H1 (cell line): ENCODE results near the gene MIER2. TPM values are rescaled to one million over a fixed set of nuclear protein-coding genes. Genes with fewer than 3 reads are reported as not detected.

ENCODE experiments used
- CTCF ChIA-PET: fragments of 300-600 bp; sonication (Branson Sonifier 250); formaldehyde crosslinking; loops from one replicate; lab custom pipeline; 2021; ENCODE audit not compliant: partially characterized antibody; lab: Charles Lee
- POLR2A ChIA-PET: fragments of 300-600 bp; sonication (Branson Sonifier 250); formaldehyde crosslinking; loops from one replicate; lab custom pipeline; 2021; ENCODE audit warnings: inconsistent platforms; ENCODE audit not compliant: partially characterized antibody; lab: Charles Lee
- DNase-seq, 2 experiments: peaks; one replicate each; pipeline versions ENCODE4 v3.0.0 to v3.0.0-alpha.2; 2010 to 2022; ENCODE audit warnings: low spot score in 2 of 2, low read depth in 1 of 2, mixed read lengths in 1 of 2
- FAIRE-seq: peaks from 2 replicates; lab custom pipeline; 2011; peaks lifted over from hg19 to GRCh38; lab: Jason Lieb, UNC
- H2AFZ ChIP-seq: 2 replicates; pipeline ENCODE4 v1.8.1; 2012; ENCODE audit warnings: low read length, inconsistent platforms
- H2AK5ac ChIP-seq: 2 replicates; pipeline ENCODE4 v1.6.1; 2013; ENCODE audit warnings: low read depth, low read length
- H2BK120ac ChIP-seq: replicated peaks from 2 replicates; pipeline ENCODE3; 2013; ENCODE audit warnings: low read depth, low read length, inconsistent platforms
- H2BK12ac ChIP-seq: 2 replicates; pipeline ENCODE4 v1.6.1; 2013; ENCODE audit warnings: low read depth, low read length
- H2BK15ac ChIP-seq: 2 replicates; pipeline ENCODE4 v1.6.1; 2013; ENCODE audit warnings: low read length
- H2BK20ac ChIP-seq: 2 replicates; pipeline ENCODE4 v1.6.1; 2013; ENCODE audit warnings: low read length
- H2BK5ac ChIP-seq: 2 replicates; pipeline ENCODE4 v1.6.1; 2013; ENCODE audit warnings: low read depth, low read length
- H3K14ac ChIP-seq: 2 replicates; pipeline ENCODE4 v1.6.1; 2013; ENCODE audit warnings: inconsistent platforms; ENCODE audit not compliant: insufficient read length
- H3K18ac ChIP-seq: 2 replicates; pipeline ENCODE4 v1.6.1; 2013; ENCODE audit warnings: low read length; ENCODE audit errors: extremely low read depth
- H3K23ac ChIP-seq: 2 replicates; pipeline ENCODE4 v1.6.1; 2013; ENCODE audit warnings: inconsistent platforms; ENCODE audit not compliant: insufficient read length
- H3K23me2 ChIP-seq: 2 replicates; pipeline ENCODE4 v1.6.1; 2013; ENCODE audit warnings: low read depth, low read length
- H3K27ac ChIP-seq: 2 replicates; pipeline ENCODE4 v1.6.1; 2011; ENCODE audit warnings: low read depth, low read length, inconsistent platforms
- H3K27me3 ChIP-seq, 4 experiments: replicated peaks in 1 of 4; 1 replicate in 1 of 4; 2 replicates in 3 of 4; pipeline versions ENCODE4 v1.6.1 to v1.8.1; 2011 to 2013; ENCODE audit warnings: low read length in 3 of 4, mild to moderate bottlenecking in 3 of 4, inconsistent platforms in 2 of 4, mixed read lengths in 2 of 4, moderate library complexity in 1 of 4; ENCODE audit not compliant: control insufficient read depth in 3 of 4, insufficient read depth in 3 of 4; ENCODE audit errors: extremely low read depth in 1 of 4
- H3K36me3 ChIP-seq, 4 experiments: 2 replicates each; pipeline versions ENCODE4 v1.6.1 to v1.8.1; 2011 to 2013; ENCODE audit warnings: mild to moderate bottlenecking in 4 of 4, low read length in 3 of 4, moderate library complexity in 2 of 4, control low read depth in 1 of 4, inconsistent platforms in 1 of 4; ENCODE audit not compliant: insufficient read depth in 4 of 4, control insufficient read depth in 2 of 4
- H3K4ac ChIP-seq: replicated peaks from 2 replicates; pipeline ENCODE3; 2013; ENCODE audit warnings: low read length, low read depth, mixed read lengths, inconsistent platforms; ENCODE audit not compliant: insufficient read length
- H3K4me1 ChIP-seq, 4 experiments: replicated peaks in 1 of 4; 1 replicate in 1 of 4; 2 replicates in 3 of 4; pipeline versions ENCODE4 v1.6.1 to v1.8.1; 2011 to 2013; ENCODE audit warnings: low read length in 3 of 4, inconsistent platforms in 2 of 4, mixed read lengths in 1 of 4; ENCODE audit not compliant: insufficient read depth in 4 of 4, control insufficient read depth in 3 of 4
- H3K4me2 ChIP-seq, 2 experiments: 2 replicates each; pipeline versions ENCODE4 v1.6.1 to v1.8.1; 2011 to 2013; ENCODE audit warnings: low read depth in 2 of 2, low read length in 2 of 2, control low read depth in 1 of 2, inconsistent platforms in 1 of 2, mild to moderate bottlenecking in 1 of 2; ENCODE audit not compliant: insufficient read depth in 1 of 2
- H3K4me3 ChIP-seq, 4 experiments: fragments of 200-600, 300-600 bp in 1 of 4; sonication (generic), shearing (Covaris generic), sonication (Bioruptor Twin) in 1 of 4; 2 replicates each; pipeline versions ENCODE4 v1.5.1 to v1.8.1; 2011 to 2016; ENCODE audit warnings: low read length in 4 of 4, low read depth in 3 of 4, control low read depth in 2 of 4, inconsistent platforms in 2 of 4, mild to moderate bottlenecking in 2 of 4, mixed read lengths in 1 of 4, moderate library complexity in 1 of 4; ENCODE audit not compliant: insufficient read depth in 2 of 4; ENCODE audit errors: extremely low read depth in 1 of 4
- H3K56ac ChIP-seq: replicated peaks from 2 replicates; pipeline ENCODE3; 2013; ENCODE audit warnings: low read depth, mild to moderate bottlenecking, mixed read lengths, low read length, inconsistent platforms; ENCODE audit not compliant: insufficient read length
- H3K79me1 ChIP-seq: 2 replicates; pipeline ENCODE4 v1.6.1; 2013; ENCODE audit warnings: low read depth, low read length, control low read depth
- H3K79me2 ChIP-seq, 2 experiments: 2 replicates each; pipeline versions ENCODE4 v1.6.1 to v1.8.1; 2012 to 2013; ENCODE audit warnings: low read length in 2 of 2, mild to moderate bottlenecking in 2 of 2, inconsistent platforms in 1 of 2; ENCODE audit not compliant: insufficient read depth in 2 of 2, control insufficient read depth in 1 of 2
- H3K9ac ChIP-seq, 4 experiments: replicated peaks in 1 of 4; 1 replicate in 1 of 4; 2 replicates in 3 of 4; pipeline versions ENCODE4 v1.6.1 to v1.8.1; 2011 to 2013; ENCODE audit warnings: low read depth in 3 of 4, low read length in 3 of 4, control low read depth in 2 of 4, mild to moderate bottlenecking in 2 of 4, moderate library complexity in 2 of 4, inconsistent platforms in 1 of 4; ENCODE audit errors: extremely low read depth in 1 of 4
- H3K9me3 ChIP-seq, 2 experiments: 2 replicates each; pipeline versions ENCODE4 v1.6.1 to v1.8.1; 2012 to 2013; ENCODE audit warnings: mild to moderate bottlenecking in 2 of 2, moderate library complexity in 2 of 2, control low read depth in 1 of 2, inconsistent platforms in 1 of 2, low read depth in 1 of 2, low read length in 1 of 2, mixed read lengths in 1 of 2; ENCODE audit not compliant: insufficient read depth in 2 of 2
- H4K20me1 ChIP-seq, 2 experiments: replicated peaks in 1 of 2; 2 replicates each; pipeline versions ENCODE3 to v1.8.1; 2011 to 2013; ENCODE audit warnings: inconsistent platforms in 2 of 2, low read length in 2 of 2, mild to moderate bottlenecking in 1 of 2; ENCODE audit not compliant: insufficient read depth in 2 of 2, control insufficient read depth in 1 of 2
- H4K5ac ChIP-seq: 2 replicates; pipeline ENCODE4 v1.6.1; 2013; ENCODE audit warnings: low read length, low read depth, mixed read lengths, inconsistent platforms; ENCODE audit not compliant: insufficient read length
- H4K8ac ChIP-seq: 2 replicates; pipeline ENCODE4 v1.8.0; 2013; ENCODE audit warnings: mild to moderate bottlenecking, moderate library complexity, low read length, inconsistent platforms; ENCODE audit not compliant: insufficient read depth; ENCODE audit errors: extremely low read depth
- H4K91ac ChIP-seq: replicated peaks from 2 replicates; pipeline ENCODE3; 2013; ENCODE audit warnings: low read length, mixed read lengths, inconsistent platforms; ENCODE audit not compliant: insufficient read length
- BACH1 ChIP-seq: IDR thresholded peaks from 2 replicates; pipeline ENCODE4 v1.6.1; 2012; ENCODE audit warnings: low read length, improper control_type of control experiment
- CBX8 ChIP-seq: fragments of 300-800, 300-1000 bp; sonication (generic); IDR thresholded peaks from 2 replicates; pipeline ENCODE4 v1.7.1; 2016; ENCODE audit warnings: low read depth, low read length, borderline replicate concordance
- JUND ChIP-seq: IDR thresholded peaks from 2 replicates; pipeline ENCODE4 v1.6.1; 2011; ENCODE audit warnings: mild to moderate bottlenecking, improper control_type of control experiment, low read length
- NRF1 ChIP-seq: IDR thresholded peaks from 2 replicates; pipeline ENCODE4 v1.6.1; 2011; ENCODE audit warnings: mild to moderate bottlenecking, low read depth, low read length, improper control_type of control experiment
- PHF8 ChIP-seq: fragments of 200-600 bp; sonication (generic); conservative IDR thresholded peaks from 2 replicates; pipeline ENCODE4 v1.7.1; 2012; ENCODE audit warnings: low read depth, mild to moderate bottlenecking, inconsistent platforms, low read length, moderate library complexity
- RXRA ChIP-seq: IDR thresholded peaks from 2 replicates; pipeline ENCODE4 v1.6.1; 2011; ENCODE audit warnings: low read depth, mild to moderate bottlenecking, low read length, moderate library complexity; ENCODE audit not compliant: insufficient read depth
- SAP30 ChIP-seq: fragments of 300-600 bp; sonication (generic); IDR thresholded peaks from 2 replicates; pipeline ENCODE4 v1.7.1; 2012; ENCODE audit warnings: low read length, moderate library complexity, mild to moderate bottlenecking, inconsistent platforms; ENCODE audit not compliant: insufficient read depth, insufficient replicate concordance
- SIN3A ChIP-seq, 2 experiments: IDR thresholded peaks in 1 of 2; conservative IDR thresholded peaks in 1 of 2; 2 replicates each; pipeline ENCODE4 v1.6.1; 2011 to 2012; ENCODE audit warnings: low read length in 2 of 2, improper control_type of control experiment in 1 of 2, low read depth in 1 of 2, mild to moderate bottlenecking in 1 of 2
- SP1 ChIP-seq: IDR thresholded peaks from 2 replicates; pipeline ENCODE4 v1.6.1; 2011; ENCODE audit warnings: low read depth, low read length
- SRF ChIP-seq: IDR thresholded peaks from 2 replicates; pipeline ENCODE4 v1.6.1; 2011; ENCODE audit warnings: mild to moderate bottlenecking, low read depth, low read length, moderate library complexity
- TAF1 ChIP-seq: IDR thresholded peaks from 2 replicates; pipeline ENCODE4 v1.6.1; 2011; ENCODE audit warnings: mild to moderate bottlenecking, low read depth, low read length
- whole genome bisulfite sequencing, 2 experiments: shearing (Covaris generic) in 1 of 2; methylation state at CpG; one replicate each; pipeline versions ENCODE4 v1.1.6 to v1.1.7; 2013 to 2015; ENCODE audit warnings: low lambda C conversion rate in 2 of 2, mixed read lengths in 2 of 2, inconsistent platforms in 1 of 2, low coverage in 1 of 2, missing lambda C conversion rate in 1 of 2; ENCODE audit not compliant: insufficient replicate concordance in 2 of 2, insufficient coverage in 1 of 2, insufficient read length in 1 of 2; ENCODE audit errors: extremely low coverage in 1 of 2, missing lambda C conversion rate in 1 of 2; 5-methylcytosine and 5-hydroxymethylcytosine counted together
- polyA plus RNA-seq, 7 experiments: library from polyadenylated mRNA; depleted of rRNA in 3 of 7; stranded (reverse) in 5 of 7; unstranded in 2 of 7; fragments of >200 nt in 5 of 7; fragments of 200-250 nt in 2 of 7; gene quantifications; 1 replicate in 5 of 7; 2 replicates in 1 of 7; 4 replicates in 1 of 7; pipeline versions ENCODE4 v1.2.1 to v1.2.3, GENCODE V29; 2011 to 2013; ENCODE audit warnings: missing spikeins in 2 of 7, mixed read lengths in 2 of 7
- total RNA-seq: library from RNA; stranded (reverse); fragmentation: NEBNext Ultra II Directional; extraction: Animal tissue kit (Norgen Biotek cat#: 25700); gene quantifications from 2 replicates; pipeline ENCODE4 v1.2.1, GENCODE V29; 2021
- TF ChIP-seq, protein P1 (sequence below): IDR thresholded peaks from 2 replicates; pipeline ENCODE4 v1.6.1; 2012; ENCODE audit warnings: low read length, inconsistent platforms

Gene MIER2
- total and polyA plus RNA-seq, 2 of the 8 experiments (the other 6 are each of a cell fraction or from before 2014, with no cell fraction given) = 30.3 to 48.3 TPM

DNA sequence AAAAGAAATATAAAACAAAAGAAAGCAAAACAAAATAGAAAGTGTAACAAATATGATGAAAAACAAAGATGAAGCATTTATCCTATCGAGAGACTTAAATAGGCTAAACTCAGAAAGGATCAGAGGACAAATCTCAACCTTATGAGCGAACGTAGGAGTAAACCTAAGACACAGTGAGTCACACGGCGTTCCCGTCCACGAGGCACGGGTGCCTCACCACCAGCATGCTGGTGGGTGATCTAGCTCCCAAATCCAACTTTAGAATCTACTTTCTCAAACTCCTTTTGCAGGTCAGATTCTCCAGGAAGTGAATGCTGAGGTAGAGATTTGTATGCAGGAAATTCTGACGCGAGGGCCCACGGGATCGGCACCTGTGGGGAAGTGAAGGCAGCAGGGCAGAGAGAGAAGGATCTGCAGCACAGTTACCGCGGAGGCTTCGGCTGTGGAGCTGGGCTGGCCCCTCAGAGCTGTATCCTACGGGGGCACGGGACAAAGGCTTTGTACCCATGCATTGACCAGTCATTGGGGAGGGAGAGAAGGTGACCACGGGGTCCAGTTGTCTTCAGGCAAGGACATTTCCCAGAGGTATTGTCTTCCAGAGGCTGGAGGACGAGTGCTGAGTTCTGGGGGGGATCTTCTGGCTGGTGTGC, 7.5 kb upstream of the MIER2 start:
- Histone ChIP-seq H4K5ac (no peak overlapping the region), H4K8ac (no peak overlapping the region), H3K18ac (no peak overlapping the region), H3K36me3 (no peaks in the 10 kb centered on the region), H2AFZ (no peak overlapping the region), H3K9me3 (peaks cover 0 to 9% of the 10 kb centered on the region in 2 experiments; a peak in 1 of 4 replicates), H2BK15ac (no peak overlapping the region), H2BK20ac (no peak overlapping the region), H3K23me2 (no peaks in the 10 kb centered on the region), H2AK5ac (no peak overlapping the region), H3K79me2 (no peaks in the 10 kb centered on the region), H4K20me1 (no peaks in the 10 kb centered on the region), H2BK120ac (no peak overlapping the region), H3K79me1 (no peaks in the 10 kb centered on the region), H3K4ac (no peak overlapping the region), H3K4me1 (no peaks in the 10 kb centered on the region), H2BK12ac (no peak overlapping the region), H3K27me3 (no peaks in the 10 kb centered on the region), H3K14ac (no peak overlapping the region), H3K4me2 (no peak overlapping the region), H3K23ac (no peak overlapping the region), H3K4me3 (no peak overlapping the region), H4K91ac (no peak overlapping the region), H3K56ac (no peak overlapping the region), H3K9ac (no peak overlapping the region), H2BK5ac (no peak overlapping the region), H3K27ac (no peak overlapping the region)
- FAIRE-seq = no peak
- ChIA-PET CTCF (interaction anchor here (1.0 kb wide), 1 partner anchor 154 kb away, joined by 3 read pairs; no protein-coding TSS in a partner anchor), POLR2A (no interaction called here)
- DNase-seq = no peak
- WGBS, 2 experiments = 90% methylated on average over 19 of the region's 19 CpGs; no CpG with 5 or more reads in 1 of the 2 experiments
- TF ChIP-seq SRF (no peak), JUND (no peak), SP1 (no peak), RXRA (no peak), BACH1 (no peak), SIN3A (conservative IDR thresholded peaks at IDR 0.05 in 1 of 2, IDR thresholded peaks at IDR 0.05 in 1 of 2; ENCODE audit: low read depth in 1 of 2, low read length in 2 of 2) (no peak), PHF8 (no peak), SAP30 (no peak), TAF1 (no peak), NRF1 (no peak), CBX8 (no peak)
- TF ChIP-seq, protein P1, sequence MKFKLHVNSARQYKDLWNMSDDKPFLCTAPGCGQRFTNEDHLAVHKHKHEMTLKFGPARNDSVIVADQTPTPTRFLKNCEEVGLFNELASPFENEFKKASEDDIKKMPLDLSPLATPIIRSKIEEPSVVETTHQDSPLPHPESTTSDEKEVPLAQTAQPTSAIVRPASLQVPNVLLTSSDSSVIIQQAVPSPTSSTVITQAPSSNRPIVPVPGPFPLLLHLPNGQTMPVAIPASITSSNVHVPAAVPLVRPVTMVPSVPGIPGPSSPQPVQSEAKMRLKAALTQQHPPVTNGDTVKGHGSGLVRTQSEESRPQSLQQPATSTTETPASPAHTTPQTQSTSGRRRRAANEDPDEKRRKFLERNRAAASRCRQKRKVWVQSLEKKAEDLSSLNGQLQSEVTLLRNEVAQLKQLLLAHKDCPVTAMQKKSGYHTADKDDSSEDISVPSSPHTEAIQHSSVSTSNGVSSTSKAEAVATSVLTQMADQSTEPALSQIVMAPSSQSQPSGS = no peak
